ENCODE measurements around the gene RASGRP4.

DNA sequence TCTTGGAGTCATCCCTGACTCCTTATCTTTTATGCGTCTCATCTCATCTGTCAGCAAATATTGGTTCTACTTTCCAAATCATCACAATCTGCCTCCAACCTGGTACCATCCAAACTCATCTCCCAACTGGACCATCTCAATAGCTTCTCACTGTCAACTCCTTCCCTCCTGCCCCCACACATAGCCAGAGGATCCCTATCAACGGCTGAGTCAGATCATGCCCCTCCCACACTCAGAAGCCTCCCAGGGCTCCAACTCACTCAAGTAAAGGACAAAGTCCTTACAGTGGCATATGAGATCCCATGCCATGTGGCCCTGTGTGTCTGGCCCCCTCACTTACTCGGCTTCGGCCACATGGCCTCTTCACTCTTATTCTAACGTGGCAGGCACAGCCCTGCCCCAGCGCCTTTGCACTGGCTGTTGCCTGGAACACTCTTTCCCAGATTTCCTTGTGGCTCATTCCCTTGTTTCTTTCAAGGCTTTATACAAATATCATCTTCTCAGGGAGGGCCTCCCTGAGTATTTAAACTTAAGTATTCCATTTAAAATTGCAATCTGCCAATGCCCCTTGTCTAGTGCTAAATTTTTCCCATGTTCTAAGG, 33.2 kb downstream of the RASGRP4 start:
- TF ChIP-seq, protein P1, sequence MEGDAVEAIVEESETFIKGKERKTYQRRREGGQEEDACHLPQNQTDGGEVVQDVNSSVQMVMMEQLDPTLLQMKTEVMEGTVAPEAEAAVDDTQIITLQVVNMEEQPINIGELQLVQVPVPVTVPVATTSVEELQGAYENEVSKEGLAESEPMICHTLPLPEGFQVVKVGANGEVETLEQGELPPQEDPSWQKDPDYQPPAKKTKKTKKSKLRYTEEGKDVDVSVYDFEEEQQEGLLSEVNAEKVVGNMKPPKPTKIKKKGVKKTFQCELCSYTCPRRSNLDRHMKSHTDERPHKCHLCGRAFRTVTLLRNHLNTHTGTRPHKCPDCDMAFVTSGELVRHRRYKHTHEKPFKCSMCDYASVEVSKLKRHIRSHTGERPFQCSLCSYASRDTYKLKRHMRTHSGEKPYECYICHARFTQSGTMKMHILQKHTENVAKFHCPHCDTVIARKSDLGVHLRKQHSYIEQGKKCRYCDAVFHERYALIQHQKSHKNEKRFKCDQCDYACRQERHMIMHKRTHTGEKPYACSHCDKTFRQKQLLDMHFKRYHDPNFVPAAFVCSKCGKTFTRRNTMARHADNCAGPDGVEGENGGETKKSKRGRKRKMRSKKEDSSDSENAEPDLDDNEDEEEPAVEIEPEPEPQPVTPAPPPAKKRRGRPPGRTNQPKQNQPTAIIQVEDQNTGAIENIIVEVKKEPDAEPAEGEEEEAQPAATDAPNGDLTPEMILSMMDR (IDR thresholded peaks at IDR 0.05) = no peak
- TF ChIP-seq ZFX (IDR thresholded peaks at IDR 0.05; ENCODE audit: borderline replicate concordance) = no peak

All from 22Rv1 (cell line).